NCI-H345 treated with DMSO at 0.1 percent for 48 hours (cell line): ENCODE data around the gene IL17B.

Experiments used
- DNase-seq: peaks from one replicate; lab custom pipeline; 2025; ENCODE audit not compliant: unreplicated experiment; lab: John Stamatoyannopoulos, UW

IL17B gene

GRCh38 chr5:149325894-149326293, 53.2 kb downstream of the IL17B start:
- DNase-seq: no peak

- DNase-seq: no peak
These were observed 53.8 kb downstream of the IL17B start for GRCh38 chr5:149325166-149325735.

GRCh38 chr5:149324641-149325040, 54.5 kb downstream of the IL17B start:
- DNase-seq: no peak
